ENCODE data around the gene ARMC9.

ARMC9 gene

DNA sequence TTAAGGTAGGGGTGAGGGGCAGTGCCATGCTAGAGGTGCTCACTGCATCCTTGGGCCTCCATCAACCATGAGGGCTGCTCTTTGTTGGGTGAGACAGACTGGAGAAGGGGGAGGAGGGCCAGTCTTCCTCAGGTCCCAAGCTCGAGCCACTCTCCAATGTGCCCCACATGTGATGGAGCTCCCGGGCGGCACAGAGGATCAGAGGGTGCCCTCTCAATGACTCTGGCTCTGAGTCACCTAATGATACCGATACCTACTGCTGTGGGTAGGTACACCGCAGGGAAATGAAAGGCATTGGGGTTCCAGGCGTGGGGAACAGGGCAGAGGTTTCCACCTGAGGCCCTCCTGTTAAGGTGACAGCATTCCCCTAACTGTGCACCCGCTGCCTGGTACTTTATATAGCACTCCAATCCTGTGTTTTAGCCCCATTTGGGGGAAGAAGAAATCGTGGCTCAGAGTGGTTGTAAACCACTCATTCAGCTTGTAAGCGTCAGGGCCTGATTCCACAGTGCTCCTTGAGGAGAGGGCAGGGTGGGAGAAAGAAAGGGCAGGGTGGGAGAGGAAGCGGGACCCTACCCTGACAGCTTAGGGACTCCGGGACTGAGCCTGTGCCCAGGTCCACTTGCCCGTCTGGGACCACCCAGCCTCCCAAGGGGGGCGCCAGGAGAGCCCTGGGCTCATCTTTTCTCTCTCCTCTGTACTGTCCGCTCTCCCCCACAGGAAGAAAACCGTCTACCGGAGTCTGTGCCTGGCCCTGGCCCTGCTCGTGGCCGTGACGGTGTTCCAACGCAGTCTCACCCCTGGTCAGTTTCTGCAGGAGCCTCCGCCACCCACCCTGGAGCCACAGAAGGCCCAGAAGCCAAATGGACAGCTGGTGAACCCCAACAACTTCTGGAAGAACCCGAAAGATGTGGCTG, 198.8 kb downstream of the ARMC9 start:
- TF ChIP-seq, protein P1, sequence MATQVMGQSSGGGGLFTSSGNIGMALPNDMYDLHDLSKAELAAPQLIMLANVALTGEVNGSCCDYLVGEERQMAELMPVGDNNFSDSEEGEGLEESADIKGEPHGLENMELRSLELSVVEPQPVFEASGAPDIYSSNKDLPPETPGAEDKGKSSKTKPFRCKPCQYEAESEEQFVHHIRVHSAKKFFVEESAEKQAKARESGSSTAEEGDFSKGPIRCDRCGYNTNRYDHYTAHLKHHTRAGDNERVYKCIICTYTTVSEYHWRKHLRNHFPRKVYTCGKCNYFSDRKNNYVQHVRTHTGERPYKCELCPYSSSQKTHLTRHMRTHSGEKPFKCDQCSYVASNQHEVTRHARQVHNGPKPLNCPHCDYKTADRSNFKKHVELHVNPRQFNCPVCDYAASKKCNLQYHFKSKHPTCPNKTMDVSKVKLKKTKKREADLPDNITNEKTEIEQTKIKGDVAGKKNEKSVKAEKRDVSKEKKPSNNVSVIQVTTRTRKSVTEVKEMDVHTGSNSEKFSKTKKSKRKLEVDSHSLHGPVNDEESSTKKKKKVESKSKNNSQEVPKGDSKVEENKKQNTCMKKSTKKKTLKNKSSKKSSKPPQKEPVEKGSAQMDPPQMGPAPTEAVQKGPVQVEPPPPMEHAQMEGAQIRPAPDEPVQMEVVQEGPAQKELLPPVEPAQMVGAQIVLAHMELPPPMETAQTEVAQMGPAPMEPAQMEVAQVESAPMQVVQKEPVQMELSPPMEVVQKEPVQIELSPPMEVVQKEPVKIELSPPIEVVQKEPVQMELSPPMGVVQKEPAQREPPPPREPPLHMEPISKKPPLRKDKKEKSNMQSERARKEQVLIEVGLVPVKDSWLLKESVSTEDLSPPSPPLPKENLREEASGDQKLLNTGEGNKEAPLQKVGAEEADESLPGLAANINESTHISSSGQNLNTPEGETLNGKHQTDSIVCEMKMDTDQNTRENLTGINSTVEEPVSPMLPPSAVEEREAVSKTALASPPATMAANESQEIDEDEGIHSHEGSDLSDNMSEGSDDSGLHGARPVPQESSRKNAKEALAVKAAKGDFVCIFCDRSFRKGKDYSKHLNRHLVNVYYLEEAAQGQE (IDR thresholded peaks at IDR 0.05; ENCODE audit: insufficient read depth in 1 of 2, low read depth in 2 of 2, low read length in 2 of 2): no peak
- TF ChIP-seq SIN3A (IDR thresholded peaks at IDR 0.05; ENCODE audit: borderline replicate concordance, insufficient read depth, low read length): no peak
- TF ChIP-seq POLR2AphosphoS5 (IDR thresholded peaks at IDR 0.05; ENCODE audit: low read depth, low read length): no peak
- TF ChIP-seq TAF1 (IDR thresholded peaks at IDR 0.05; ENCODE audit: borderline replicate concordance, insufficient read depth, low read length): no peak
- TF ChIP-seq FOXP2 (optimal IDR thresholded peaks at IDR 0.05; ENCODE audit: borderline replicate concordance, extremely low read depth, extremely low read length, insufficient read depth): no peak

DNA sequence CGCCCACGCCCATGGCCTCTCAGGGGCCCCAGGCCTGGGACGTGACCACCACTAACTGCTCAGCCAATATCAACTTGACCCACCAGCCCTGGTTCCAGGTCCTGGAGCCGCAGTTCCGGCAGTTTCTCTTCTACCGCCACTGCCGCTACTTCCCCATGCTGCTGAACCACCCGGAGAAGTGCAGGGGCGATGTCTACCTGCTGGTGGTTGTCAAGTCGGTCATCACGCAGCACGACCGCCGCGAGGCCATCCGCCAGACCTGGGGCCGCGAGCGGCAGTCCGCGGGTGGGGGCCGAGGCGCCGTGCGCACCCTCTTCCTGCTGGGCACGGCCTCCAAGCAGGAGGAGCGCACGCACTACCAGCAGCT, 199.5 kb downstream of the ARMC9 start:
- TF ChIP-seq FOXP2 (optimal IDR thresholded peaks at IDR 0.05; ENCODE audit: borderline replicate concordance, extremely low read depth, extremely low read length, insufficient read depth) (no peak), SIN3A (IDR thresholded peaks at IDR 0.05; ENCODE audit: borderline replicate concordance, insufficient read depth, low read length) (no peak), TAF1 (IDR thresholded peaks at IDR 0.05; ENCODE audit: borderline replicate concordance, insufficient read depth, low read length) (no peak), POLR2AphosphoS5 (IDR thresholded peaks at IDR 0.05; ENCODE audit: low read depth, low read length) (no peak)
- TF ChIP-seq, protein P1 (IDR thresholded peaks at IDR 0.05; ENCODE audit: insufficient read depth in 1 of 2, low read depth in 2 of 2, low read length in 2 of 2): no peak

DNA sequence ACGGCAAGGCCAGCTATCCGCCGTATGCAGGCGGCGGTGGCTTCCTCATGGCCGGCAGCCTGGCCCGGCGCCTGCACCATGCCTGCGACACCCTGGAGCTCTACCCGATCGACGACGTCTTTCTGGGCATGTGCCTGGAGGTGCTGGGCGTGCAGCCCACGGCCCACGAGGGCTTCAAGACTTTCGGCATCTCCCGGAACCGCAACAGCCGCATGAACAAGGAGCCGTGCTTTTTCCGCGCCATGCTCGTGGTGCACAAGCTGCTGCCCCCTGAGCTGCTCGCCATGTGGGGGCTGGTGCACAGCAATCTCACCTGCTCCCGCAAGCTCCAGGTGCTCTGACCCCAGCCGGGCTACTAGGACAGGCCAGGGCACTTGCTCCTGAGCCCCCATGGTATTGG, 200.2 kb downstream of the ARMC9 start:
- TF ChIP-seq POLR2AphosphoS5 (IDR thresholded peaks at IDR 0.05; ENCODE audit: low read depth, low read length): no peak
- TF ChIP-seq SIN3A (IDR thresholded peaks at IDR 0.05; ENCODE audit: borderline replicate concordance, insufficient read depth, low read length): no peak
- no peak for TF ChIP-seq FOXP2 (optimal IDR thresholded peaks at IDR 0.05; ENCODE audit: borderline replicate concordance, extremely low read depth, extremely low read length, insufficient read depth)
- TF ChIP-seq TAF1 (IDR thresholded peaks at IDR 0.05; ENCODE audit: borderline replicate concordance, insufficient read depth, low read length): no peak
- TF ChIP-seq, protein P1 (IDR thresholded peaks at IDR 0.05; ENCODE audit: insufficient read depth in 1 of 2, low read depth in 2 of 2, low read length in 2 of 2): no peak

DNA sequence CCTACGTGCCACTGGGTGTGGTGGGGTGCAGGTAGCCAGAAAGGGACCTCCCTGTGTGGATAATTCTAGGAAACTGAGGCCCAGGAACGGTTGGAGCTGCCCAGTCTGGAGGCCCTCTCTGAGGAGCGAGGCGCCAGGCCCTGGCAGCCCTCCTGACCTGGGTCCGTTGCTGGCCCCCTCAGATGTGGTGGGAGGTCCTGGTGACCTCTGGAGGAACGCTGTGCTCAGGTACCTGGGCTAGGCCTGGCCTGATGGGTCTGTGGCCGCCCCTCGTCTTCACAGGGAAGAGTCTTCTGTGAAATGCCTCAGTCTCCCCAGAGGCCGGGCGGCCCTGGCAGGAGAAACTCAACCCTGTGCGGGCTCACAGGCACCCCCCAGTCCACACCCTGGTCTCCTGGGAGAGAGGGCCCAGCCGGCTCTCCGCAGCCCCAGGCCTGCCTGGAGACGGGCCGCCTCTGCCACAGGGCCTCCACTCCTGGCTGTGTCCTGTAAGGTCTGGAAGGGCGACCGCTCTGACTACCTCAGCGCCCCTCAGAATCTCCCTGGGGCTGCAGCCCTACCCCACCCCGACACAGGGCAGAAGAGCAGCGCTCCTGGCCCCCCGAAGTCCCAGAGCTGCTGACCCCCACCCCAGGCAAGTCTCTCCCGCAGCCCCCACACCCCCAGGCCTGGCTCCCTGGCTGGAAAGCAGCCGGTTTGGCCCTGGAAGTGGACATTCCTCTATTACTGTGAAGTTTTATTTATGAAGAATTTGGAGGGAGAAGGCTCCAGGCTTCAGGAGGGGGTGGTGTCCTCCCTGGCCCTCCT, 200.8 kb downstream of the ARMC9 start:
- TF ChIP-seq POLR2AphosphoS5 (IDR thresholded peaks at IDR 0.05; ENCODE audit: low read depth, low read length) (no peak), SIN3A (IDR thresholded peaks at IDR 0.05; ENCODE audit: borderline replicate concordance, insufficient read depth, low read length) (no peak), FOXP2 (optimal IDR thresholded peaks at IDR 0.05; ENCODE audit: borderline replicate concordance, extremely low read depth, extremely low read length, insufficient read depth) (no peak), TAF1 (IDR thresholded peaks at IDR 0.05; ENCODE audit: borderline replicate concordance, insufficient read depth, low read length) (no peak)
- TF ChIP-seq, protein P1 (IDR thresholded peaks at IDR 0.05; ENCODE audit: insufficient read depth in 1 of 2, low read depth in 2 of 2, low read length in 2 of 2): no peak

Data from PFSK-1 (cell line).